SW480 (cell line): Measurements from ENCODE around the gene EGFR.

Experiments
- DNase-seq: peaks from one replicate; pipeline ENCODE4 v3.0.0-alpha.2; 2016; ENCODE audit warnings: low spot score

Gene EGFR

GRCh38 chr7:55212176-55212575, 193.4 kb downstream of the EGFR start:
- no peak for DNase-seq

DNA sequence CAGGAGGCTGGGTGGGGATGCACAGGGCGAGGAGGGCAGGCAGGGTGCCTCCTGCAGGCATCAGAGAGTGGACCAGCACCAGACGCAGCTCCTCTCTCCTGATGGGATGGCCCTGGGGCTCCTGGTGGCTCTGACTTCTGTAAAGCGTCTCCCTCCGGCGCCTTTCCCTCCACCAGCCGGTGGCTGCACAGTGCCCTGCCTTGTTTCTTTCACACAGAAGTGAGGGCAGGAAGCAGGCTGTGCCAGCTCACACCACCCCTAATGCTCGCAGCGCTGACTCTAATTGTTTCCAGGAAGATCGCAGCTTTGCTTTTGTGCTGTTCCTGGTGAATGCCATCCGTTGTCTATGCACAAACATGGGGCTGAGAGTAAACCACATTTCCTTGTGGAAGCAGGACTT, 194.0 kb downstream of the EGFR start:
- DNase-seq, result no peak

DNA sequence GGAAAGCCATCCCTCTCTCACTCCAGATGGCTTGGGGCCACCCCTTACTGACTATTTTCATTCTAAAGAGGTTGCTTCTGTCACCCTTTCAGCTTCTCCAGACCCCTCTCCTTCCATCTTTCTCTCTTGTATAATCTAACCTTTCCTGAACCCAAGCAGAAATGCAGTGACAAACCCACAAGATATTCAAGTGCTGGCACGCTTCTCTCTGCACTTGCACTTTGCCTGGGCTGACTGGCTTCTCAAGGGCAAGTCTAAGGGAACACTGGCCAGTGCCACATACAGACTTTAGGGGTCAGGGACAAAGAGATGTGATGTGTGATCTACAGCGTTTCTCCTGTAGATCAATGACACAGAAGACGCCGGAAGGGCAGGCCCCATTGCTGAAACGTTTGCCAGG, 195.9 kb downstream of the EGFR start:
- no peak for DNase-seq

DNA sequence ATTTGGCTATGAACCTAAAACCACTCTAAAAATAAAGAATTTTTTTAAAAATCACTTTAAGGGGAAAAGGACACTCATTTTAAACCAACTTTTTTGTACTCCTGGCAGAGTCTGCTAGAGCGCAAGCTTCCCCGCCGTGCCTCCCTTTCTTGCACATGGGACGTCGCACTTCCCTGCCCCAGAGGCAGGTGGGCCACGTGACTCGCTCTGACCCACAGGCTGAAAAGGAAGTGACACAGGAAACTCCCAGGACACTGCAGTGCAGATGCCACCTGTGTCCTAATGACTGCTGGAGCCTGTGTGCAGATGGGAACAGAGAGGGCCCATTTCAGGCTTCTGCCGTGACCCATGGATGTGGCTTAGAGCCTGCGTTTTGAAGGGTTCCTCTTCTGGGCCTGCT, 204.2 kb downstream of the EGFR start:
- no peak for DNase-seq

DNA sequence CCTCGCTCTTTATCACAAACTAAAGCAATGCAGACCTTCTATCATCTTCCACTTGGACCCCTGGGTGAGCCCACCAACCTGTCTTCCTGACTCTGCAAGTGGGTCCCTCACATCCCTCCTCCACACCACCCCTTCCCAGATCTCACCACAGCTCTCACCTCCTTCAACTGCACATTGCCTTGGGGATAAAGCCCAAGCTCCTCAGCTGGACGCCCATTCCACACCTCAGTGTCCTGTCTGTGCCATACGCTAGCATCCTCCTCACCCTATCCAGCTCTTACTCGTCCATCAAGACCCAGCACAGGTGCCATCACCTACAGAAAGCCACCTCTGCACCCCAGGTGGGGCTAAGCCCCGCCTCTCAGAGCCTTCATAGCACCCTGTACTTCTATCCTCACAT, 205.3 kb downstream of the EGFR start:
- DNase-seq, result no peak

DNA sequence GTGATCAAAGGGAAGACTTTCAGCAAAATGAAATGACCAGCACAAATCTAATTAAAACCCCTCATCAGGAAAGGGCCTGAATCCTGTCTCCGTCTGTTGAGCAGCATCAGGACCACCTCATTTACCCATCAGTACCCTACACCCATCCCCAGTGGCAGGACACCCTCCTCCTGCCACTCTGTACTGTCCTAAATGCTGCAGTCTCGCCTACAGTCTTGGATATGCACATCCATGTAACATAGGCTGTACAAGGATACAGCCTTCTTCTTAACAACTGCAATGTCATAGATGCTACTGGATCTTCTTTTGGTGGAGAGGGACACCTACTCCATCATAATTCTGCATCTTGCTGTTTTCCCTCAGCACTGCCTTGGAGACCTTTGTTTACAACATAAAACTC, 206.0 kb downstream of the EGFR start:
- no peak for DNase-seq

DNA sequence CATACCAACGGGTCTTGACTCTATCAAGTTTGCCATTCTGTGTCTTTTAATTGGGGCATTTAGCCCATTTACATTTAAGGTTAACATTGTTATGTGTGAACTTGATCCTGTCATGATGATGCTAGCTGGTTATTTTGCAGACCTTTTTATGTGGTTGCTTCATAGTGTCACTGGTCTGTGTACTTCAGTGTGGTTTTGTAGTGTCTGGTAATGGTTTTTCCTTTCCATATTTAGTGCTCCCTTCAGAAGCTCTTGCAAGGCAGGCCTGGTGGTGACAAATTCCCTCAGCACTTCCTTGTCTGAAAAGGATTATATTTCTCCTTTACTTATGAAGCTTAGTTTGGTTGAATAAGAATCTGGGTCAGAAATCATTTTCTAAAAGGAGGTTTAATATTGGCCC, 211.2 kb downstream of the EGFR start:
- DNase-seq, result no peak

- no peak for DNase-seq
Measured at GRCh38 chr7:55231736-55232280, 213.0 kb downstream of the EGFR start.

- DNase-seq, result no peak
Measured at GRCh38 chr7:55233001-55233400, 214.2 kb downstream of the EGFR start.

DNA sequence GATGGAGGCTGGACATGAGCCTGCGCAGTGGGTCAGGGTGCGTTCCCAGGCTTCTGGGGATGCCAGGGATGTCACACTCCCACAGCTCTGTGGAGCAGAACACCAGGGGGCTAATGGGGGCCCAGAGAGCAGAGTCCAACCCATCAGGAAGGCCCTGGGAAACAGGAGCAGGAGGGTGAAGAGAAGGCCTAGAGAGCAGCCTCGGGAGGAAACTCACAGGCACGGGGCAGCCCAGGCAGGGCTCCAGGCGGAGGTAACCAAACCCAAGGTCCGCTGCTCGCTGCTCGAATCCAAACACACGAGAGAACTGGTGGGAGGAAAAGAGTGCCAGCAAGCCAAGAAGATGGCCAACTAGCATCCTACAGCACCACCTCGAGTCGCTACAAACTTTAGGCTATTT, 215.6 kb downstream of the EGFR start:
- DNase-seq, result no peak

- no peak for DNase-seq
Measured at GRCh38 chr7:55235115-55235514, 216.3 kb downstream of the EGFR start.

- no peak for DNase-seq
Measured at GRCh38 chr7:55235801-55236200, 217.0 kb downstream of the EGFR start.

DNA sequence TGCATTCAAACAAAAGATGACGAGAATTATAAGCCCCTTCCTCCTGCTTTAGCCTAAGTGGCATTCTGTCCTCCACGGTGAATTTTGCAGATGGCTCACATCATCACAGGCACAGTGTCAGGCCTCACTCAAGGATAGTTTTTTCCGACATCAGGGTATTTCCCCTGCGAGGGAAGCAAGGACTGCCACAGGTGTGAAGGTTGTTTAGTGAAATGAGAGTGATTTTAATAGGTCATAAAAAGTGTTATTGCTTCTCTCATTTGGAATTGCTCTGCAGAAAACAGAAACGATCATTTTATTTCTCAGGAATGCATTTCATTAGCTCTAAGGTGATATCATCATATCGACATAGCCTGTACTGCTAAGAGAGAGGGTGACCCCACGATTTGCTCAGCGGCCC, 217.7 kb downstream of the EGFR start:
- DNase-seq, result no peak

- no peak for DNase-seq
Measured at GRCh38 chr7:55237156-55237893, 218.5 kb downstream of the EGFR start.

GRCh38 chr7:55239406-55239805, 220.6 kb downstream of the EGFR start:
- DNase-seq, result no peak

- DNase-seq, result peak; percentile 9
Measured at GRCh38 chr7:55240418-55241142, 221.8 kb downstream of the EGFR start.

GRCh38 chr7:55241958-55242357, 223.1 kb downstream of the EGFR start:
- DNase-seq, result no peak

GRCh38 chr7:55242613-55243012, 223.8 kb downstream of the EGFR start:
- no peak for DNase-seq

- DNase-seq, result no peak
Measured at GRCh38 chr7:55244006-55244745, 225.4 kb downstream of the EGFR start.

GRCh38 chr7:55245271-55245723, 226.5 kb downstream of the EGFR start:
- DNase-seq, result no peak

GRCh38 chr7:55246171-55246570, 227.4 kb downstream of the EGFR start:
- DNase-seq, result peak; percentile 69

DNA sequence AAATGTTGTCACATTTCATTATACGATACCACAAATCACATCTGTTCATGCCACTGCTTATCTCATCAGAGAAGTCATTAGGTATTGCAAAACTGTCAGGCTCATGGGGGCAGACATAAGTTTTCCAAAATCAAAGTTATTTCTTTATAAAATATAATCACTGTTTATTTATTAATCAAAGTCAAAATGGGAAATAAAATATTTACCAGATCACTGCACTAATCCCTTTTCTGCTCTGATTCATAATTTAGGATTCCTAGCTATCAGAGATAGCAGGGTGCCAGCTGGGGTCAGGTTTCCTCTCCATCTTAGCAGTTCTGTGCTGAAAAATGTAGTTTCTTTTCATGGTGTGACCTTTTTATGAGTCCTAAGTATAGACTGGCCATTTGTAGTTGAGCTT, 228.6 kb downstream of the EGFR start:
- DNase-seq, result no peak

DNA sequence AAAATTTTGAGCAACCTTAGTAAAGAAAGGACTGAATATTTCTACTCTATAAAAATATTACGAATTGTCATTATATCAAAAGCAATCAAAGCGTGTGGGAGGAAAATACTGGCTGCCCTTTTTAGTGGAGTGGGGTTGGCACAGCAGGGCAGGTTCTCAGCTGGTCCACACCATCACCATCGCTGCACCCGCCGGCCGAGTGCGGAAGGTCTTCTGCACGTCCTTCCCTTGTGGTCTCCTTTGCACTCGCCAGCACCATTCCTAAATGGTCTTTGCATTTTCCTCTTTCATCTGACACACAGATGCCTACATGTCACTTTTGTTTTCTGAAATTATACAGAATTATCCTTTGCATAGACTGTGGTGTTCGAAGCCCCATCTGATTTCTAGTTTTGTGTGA, 229.7 kb downstream of the EGFR start:
- DNase-seq, result no peak
